NOMO-1 (cell line): ENCODE results near the gene LRCH1.
A peak's percentile ranks its signal among the peaks of the same experiment; 100 is the strongest.

ENCODE experiments used
- DNase-seq, 2 experiments: peaks; one replicate each; lab custom pipeline; 2025; ENCODE audit not compliant: unreplicated experiment in 2 of 2; lab: John Stamatoyannopoulos, UW

LRCH1 gene

GRCh38 chr13:46685006-46685730, 132.2 kb downstream of the LRCH1 start:
- DNase-seq, result no peak

- DNase-seq, result no peak
Measured at GRCh38 chr13:46686171-46686570, 133.2 kb downstream of the LRCH1 start.

- DNase-seq, result peak in 1 of 2 experiments; percentile 33
Measured at GRCh38 chr13:46687810-46688209, 134.8 kb downstream of the LRCH1 start.

- no peak for DNase-seq
Measured at GRCh38 chr13:46688306-46688705, 135.3 kb downstream of the LRCH1 start.

- no peak for DNase-seq
Measured at GRCh38 chr13:46698014-46698413, 145.0 kb downstream of the LRCH1 start.

GRCh38 chr13:46698910-46699460, 146.0 kb downstream of the LRCH1 start:
- DNase-seq, result no peak

GRCh38 chr13:46712524-46712923, 159.6 kb downstream of the LRCH1 start:
- no peak for DNase-seq

GRCh38 chr13:46715363-46715762, 162.4 kb downstream of the LRCH1 start:
- DNase-seq, result no peak

- no peak for DNase-seq
Measured at GRCh38 chr13:46716821-46717220, 163.9 kb downstream of the LRCH1 start.

- no peak for DNase-seq
Measured at GRCh38 chr13:46717275-46717674, 164.3 kb downstream of the LRCH1 start.

- DNase-seq, result peak in 1 of 2 experiments; percentile 6
Measured at GRCh38 chr13:46717856-46718255, 164.9 kb downstream of the LRCH1 start.

- DNase-seq, result no peak
Measured at GRCh38 chr13:46720189-46720588, 167.2 kb downstream of the LRCH1 start.

GRCh38 chr13:46721054-46721453, 168.1 kb downstream of the LRCH1 start:
- peak in 1 of 2 experiments; percentile 9 for DNase-seq

- no peak for DNase-seq
Measured at GRCh38 chr13:46726347-46726746, 173.4 kb downstream of the LRCH1 start.

GRCh38 chr13:46728777-46729176, 175.8 kb downstream of the LRCH1 start:
- no peak for DNase-seq

- DNase-seq, result no peak
Measured at GRCh38 chr13:46731535-46731934, 178.6 kb downstream of the LRCH1 start.

- DNase-seq, result no peak
Measured at GRCh38 chr13:46735425-46735824, 182.5 kb downstream of the LRCH1 start.

- DNase-seq, result peak; percentile 75 to 92
Measured at GRCh38 chr13:46736541-46737310, 183.8 kb downstream of the LRCH1 start.

GRCh38 chr13:46738055-46738454, 185.1 kb downstream of the LRCH1 start:
- DNase-seq, result no peak

- DNase-seq, result no peak
Measured at GRCh38 chr13:46738766-46739165, 185.8 kb downstream of the LRCH1 start.

GRCh38 chr13:46739447-46740098, 186.6 kb downstream of the LRCH1 start:
- DNase-seq, result no peak
